EH (cell line): ENCODE results near the gene EDN2.
A peak's percentile ranks its signal among the peaks of the same experiment; 100 is the strongest.

ENCODE experiments used
- DNase-seq: peaks from one replicate; pipeline ENCODE4 v3.0.0-alpha.2; 2015; ENCODE audit warnings: low read depth

EDN2 gene

DNA sequence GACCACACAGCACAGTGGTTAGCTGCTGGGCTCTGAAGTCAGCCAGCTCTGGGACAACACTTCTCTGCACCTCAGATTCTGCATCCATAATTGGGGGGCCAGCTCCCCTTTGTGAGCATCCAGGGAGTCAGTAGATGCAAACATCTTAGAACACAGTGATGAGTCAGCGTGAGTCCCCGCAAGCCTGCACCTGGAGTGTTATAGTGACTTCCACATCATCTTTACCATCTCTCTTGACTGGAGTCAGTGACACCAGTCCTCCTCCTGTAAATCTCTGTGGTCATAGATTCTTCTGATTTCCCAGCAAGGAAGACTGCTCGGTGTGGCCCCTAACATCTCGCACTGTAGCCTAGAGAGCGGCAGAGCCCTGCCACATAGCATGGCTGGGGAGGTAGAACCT, 13.9 kb upstream of the EDN2 start:
- DNase-seq = no peak

DNA sequence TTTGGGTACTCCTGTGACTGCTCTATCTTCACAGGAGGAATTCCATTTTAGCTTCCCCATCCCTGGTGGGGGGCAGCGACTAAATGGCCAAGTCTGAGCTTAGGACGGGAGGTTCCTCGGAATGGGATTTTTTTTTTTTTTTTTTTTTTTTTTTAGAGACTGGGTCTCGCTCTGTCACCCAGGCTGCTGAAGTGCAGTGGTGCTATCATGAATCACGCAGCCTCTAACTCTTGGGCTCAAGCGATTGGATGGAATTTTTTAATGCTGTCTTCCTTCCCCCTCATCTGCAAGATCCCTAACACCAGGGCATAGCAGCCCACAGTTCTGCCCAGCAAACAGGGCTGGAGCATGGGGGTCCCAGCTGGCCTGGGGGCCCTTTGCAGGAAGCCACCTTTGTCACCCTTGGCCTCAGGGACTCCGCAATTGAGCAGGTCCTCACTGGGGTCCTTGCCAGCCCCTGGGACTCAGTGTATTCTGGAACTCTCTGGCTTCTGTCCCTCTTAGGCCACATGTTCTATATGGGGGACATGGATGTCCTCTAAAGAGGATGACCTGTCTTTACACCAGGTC, 13.1 kb upstream of the EDN2 start:
- no peak for DNase-seq

DNA sequence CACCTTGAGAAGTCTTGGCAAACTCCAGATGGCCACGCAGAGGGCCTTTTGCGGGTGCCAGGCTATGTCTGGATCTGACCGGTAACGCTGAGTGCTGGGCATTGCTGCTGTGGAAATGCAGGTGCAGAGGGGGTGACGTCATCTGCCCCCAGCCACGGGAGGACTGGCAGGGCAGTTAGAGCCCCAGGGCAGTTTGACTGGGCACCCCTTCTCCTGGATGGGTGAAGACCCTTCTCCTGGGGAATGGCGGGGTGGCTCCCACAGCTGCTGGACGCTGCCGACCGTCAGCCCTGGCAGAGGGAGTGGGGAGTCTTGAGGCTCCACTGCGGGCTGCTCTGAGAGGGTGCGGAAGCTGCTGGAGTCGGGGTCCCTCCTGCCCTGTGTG, 12.6 kb upstream of the EDN2 start:
- DNase-seq = no peak

DNA sequence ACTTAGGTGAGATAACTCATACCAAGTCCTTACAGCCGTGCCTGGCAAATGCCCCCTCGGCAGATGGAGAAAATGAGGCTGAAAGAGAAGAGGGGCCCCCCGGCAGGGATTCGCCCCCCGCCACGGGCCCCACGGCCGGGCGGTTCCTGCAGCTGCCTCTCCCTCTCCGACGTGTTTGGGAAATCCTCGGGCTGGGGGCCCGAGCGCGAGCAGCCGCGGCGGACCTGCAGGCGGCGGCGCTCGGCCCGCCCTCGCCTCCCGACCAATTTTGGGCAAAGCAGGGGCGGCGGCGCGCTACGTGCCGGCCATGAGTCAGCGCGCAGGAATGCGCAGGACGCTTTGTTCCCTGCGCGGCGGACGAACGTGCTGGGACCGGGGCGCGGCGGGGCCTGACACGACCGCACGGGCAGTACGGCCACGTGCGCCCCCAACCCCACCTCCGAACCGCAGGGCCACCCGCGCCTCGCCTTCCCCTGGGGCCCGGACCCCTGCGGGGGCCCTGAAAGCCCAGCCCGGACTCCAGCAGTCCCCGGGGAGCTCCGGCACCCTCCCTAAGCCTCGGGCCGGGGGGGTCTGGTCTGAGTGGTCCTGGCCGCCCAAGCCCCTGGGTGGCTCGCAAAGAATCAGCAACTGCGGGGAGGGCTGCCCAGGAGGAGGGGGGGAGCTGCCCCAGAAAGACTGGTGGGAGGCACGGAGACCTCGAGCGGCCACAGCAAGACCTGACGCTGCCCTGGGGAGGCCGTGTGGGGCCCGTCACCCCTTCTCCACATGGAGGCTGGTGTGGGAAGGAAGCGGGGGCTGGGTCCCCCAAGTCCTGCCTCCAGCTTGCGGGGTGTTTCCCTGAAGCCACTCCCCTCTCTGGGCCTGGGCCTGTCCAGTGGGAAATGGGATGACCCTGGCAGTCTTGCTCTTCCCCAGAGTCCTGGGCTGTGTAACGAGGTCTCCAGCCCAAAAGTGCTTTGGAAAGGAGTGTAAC, 11.9 kb upstream of the EDN2 start:
- DNase-seq = peak; percentile 90

DNA sequence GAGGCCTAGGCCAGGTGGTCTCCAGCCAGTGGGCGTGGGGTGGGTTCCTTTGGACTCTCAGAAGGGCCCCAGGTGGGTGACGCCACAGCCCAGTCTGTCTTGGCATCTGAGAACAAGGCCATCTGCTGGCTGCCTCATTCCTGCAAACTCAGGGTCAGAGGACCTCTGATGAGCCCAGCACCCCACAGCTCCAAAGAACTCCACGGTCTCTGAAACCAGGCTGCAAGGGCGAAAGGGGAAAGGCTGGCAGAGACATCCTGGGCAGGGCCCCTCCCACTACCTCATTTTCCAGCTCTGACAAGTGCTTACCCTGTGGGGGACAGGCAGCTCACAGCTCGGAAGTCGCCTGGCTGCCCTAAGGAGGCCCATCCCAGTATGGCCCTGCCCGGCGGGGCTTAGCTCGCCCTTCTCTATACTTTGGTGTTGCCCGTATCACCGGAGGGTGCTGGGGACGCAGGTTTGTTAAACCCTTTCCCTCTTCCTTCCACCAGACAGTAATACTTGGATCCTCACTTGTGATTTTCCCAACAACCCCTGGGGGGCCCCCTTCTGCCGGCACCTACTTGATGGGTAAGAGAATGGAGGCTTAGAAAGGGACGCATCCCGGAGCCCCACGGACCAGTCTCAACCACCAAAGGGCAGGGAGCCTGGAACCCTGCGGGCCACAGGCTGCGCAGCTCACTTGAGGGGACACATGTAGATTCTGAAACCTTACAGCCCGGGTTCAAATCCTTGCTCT, 10.9 kb upstream of the EDN2 start:
- DNase-seq = peak; percentile 34

DNA sequence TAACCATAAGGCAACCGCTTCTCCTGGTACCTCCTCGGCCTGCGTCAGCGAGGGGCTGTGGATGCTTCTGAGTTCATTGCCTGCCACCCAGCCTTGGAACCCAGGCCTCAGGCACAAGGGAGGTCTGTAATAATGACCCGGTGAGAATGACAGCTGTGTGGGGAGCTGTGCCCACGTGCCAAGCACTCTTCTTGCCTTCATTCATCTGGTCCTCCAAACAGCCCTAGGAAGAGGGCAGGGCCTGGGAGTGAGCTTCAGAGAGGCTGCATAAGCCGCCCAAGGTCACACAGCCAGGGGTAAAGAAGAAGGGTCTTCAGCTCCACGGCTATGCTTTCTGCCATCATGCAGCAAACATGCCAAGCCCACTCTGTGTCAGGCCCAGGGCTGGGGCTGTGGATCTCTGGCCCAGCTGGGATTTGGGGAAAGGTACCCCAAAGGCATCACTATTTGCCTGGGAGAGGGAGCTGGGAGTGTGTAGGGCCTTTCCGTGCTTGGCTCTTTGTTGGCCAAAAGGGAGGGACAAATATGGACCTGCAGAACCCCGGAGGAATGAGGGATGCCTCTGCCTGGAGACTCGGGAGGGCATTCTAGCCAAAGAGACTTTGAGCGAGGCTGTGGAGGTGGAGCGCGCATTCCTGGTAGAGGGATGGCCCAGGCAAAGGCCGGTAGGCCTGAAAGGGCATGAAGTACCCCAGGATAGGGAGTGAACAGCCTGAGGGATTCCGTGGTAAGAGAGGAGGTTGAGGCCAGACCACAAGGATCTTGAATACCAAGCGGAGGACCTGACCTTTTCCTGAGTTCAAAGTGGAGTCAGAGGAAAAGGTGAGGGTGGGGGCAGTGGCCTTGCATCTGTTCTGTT, 10.1 kb upstream of the EDN2 start:
- DNase-seq = no peak

DNA sequence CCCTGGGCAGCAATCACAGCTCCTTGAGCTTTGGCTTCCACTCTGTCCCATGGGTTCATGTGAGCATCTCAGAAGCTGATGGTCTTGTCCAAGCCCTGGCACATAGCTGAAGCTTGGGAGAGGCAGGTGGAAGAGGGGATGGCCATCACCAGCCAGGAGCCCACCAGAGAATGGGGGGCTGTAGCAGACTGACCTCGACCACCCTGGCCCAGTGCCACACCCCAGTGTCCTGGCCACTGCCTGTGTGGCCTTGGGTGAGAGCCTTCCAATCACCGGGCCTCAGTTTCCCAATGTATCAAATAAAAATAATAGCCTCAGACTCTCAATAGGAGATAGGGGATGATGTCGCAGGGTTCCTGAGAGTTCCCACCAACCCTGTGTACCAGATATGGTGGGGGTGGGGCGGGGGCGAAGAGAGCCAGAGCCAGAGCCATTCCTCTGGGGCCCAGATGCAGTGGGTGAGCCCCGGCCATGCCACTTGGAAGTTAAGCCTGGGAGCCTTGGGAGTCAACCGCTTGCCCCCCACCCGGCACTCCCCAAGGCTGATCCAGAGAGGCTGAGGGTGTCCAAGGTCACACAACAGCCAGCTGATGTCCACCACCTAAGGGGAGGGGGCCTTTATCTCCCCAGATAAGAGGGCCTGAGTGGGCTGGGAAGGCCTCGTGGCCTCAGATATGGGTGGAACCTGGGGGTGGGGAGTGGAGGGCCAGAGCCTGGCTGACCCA, 9.3 kb upstream of the EDN2 start:
- no peak for DNase-seq

DNA sequence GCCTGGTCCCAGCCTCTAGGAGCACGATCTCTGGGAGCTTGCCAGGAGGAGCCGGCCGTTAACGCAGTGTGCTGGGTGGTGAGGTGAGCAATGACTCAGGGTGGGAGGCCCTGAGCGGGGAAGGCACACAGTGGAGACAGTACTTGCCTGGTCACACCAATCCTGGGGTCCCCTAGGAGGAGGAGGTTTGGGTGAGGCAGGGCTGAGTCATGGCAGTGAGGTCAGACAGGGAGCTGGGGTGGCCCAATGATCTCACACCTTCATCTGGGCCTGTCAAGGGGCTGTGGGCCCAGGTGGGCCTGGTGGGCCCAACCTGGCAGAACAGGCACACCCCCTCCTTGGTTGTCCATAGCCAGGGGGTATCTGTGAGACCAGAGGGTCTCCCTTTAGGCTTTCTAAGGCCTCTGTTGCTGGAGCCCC, 8.6 kb upstream of the EDN2 start:
- DNase-seq = peak; percentile 90

DNA sequence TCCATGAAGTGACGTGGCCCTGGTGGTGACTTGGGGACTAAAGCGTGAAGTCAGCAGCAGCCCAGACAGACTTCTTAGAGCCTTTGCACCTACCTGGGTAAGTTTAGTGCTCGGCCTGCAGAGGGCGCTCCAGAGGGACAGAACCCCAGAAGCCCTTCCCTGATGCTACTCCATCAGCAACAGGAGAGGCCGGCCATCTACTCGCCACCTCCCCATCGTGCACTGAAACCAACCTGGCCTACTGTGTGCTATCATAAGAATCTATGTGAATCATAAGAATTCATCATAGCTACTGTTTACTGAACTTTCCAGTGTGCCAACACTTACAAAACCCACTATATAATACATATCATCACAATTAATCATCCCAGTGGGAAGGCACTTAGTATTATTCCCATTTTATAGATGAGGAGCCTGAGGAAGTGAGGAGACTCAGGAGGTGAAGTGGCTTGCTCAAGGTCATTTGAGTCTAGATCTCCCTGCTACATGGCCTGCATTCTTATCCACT, 7.9 kb upstream of the EDN2 start:
- no peak for DNase-seq

DNA sequence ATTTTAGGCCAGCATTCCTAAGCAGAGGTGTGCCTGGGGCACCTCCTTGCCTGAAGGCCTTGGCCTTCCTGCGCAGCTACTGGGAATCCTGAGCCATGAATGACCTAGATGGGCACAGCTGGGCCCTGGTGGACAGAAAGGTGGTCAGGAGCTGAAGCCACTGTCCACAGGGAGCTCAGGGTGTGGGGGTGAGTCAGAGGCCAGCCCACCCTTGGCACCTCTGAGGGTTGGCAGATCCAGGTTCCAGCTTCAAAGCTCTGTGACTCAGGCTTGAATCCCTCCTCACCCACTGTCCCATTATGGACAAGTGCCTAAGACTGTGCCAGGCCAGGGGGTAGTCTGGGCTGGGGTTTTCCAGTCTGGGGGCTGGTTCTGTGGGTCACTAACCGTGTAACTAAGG, 6.4 kb upstream of the EDN2 start:
- no peak for DNase-seq

DNA sequence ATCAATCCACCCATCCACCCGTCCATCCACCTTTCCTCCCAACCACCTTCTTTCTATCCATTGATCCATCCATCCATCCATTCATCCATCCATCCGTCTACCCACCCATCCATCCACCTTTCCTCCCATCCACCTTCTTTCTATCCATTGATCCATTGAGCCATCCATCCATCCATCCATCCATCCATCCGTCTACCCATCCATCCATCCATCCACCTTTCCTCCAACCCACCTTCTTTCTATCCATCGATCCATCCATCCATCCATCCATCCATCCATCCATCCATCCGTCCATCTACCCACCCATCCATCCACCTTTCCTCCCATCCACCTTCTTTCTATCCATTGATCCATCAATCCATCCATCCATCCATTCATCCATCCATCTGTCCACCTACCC, 5.1 kb upstream of the EDN2 start:
- no peak for DNase-seq

DNA sequence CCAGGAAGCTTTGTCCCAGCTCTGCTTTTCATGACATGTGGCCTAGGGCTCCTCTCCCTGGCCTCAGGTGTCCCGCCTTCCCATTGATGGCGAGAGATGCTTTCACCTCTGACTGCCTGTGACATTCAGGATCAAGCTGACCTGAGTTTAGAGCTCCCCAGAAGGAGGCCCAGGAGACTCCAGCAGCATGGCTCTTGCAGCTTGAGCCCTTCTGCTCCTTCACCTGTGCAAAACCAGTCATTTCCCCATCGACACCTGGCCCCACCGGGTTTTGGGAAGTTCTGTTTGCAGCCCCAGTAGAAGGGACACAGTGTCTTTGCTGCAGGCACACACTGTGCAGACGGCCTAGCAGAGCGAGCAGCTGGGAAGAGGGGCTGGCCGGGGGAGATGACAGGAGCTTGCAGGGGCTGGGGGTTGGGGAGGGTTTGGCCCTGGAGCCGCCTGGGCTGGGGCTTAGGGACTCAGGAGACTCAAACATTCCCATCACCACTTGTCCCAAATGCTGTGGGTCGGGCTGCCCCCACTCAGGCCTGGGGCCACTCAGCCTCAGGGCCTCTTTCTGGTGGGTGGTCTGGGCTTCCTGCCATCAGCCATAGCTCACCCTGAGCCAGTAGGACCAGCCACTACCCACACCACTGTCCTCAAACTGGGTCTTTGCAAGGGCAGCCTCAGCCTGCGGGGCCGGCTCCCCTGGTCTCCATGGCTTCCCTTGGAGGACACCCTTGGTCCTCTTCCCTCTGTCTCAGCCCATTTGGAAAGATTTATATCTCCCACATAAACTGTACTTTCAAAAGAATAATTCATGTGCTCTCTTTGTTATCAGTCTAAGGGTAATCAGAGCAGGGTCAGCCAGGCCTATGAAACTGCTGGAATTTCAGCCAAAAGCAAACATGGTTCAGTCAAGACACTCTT, 3.8 kb upstream of the EDN2 start:
- DNase-seq = no peak

DNA sequence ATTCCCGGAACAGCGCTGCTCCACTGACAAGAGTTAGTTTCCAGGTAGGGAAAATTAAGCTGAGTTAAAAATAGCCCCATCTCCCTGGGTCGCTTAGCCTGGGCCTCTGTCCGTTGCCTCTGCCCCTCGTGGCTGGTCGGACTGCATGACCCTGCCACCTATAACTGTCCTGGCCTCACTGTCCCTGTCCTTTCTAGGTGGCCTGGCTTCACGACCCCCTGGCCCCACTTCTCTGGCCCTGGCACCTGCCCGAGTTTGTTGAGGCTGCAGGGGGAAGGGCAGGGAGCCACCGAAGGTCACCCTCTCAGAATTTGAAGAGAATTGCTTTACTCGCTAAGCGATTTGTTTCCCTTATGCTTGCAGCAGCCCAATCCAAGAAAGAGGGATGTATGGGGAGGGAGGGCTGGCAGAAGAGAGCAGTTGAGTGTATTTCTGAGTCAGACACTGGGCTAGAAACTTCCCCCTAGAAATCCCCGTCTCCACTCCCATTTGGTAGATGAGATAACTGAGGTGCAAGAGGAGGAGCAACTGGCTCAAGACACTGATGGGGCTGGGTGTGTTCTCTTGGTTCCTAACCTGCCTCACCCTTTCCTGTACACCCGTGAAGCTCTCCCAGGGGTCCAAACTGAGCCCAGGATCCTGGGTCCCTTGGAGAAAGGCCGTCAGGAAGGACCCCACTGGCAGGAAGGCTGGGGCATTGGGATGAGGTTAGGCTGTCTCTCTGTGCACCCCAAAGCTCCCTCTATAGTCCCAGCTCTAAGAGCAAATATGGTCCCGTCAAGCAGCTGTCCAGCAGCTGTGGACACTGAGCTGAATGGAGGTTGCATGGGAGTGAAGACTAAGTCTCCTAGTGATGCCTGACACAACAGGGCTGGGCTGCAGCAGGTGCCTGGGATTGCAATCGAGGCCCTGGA, 2.9 kb upstream of the EDN2 start:
- DNase-seq = no peak

DNA sequence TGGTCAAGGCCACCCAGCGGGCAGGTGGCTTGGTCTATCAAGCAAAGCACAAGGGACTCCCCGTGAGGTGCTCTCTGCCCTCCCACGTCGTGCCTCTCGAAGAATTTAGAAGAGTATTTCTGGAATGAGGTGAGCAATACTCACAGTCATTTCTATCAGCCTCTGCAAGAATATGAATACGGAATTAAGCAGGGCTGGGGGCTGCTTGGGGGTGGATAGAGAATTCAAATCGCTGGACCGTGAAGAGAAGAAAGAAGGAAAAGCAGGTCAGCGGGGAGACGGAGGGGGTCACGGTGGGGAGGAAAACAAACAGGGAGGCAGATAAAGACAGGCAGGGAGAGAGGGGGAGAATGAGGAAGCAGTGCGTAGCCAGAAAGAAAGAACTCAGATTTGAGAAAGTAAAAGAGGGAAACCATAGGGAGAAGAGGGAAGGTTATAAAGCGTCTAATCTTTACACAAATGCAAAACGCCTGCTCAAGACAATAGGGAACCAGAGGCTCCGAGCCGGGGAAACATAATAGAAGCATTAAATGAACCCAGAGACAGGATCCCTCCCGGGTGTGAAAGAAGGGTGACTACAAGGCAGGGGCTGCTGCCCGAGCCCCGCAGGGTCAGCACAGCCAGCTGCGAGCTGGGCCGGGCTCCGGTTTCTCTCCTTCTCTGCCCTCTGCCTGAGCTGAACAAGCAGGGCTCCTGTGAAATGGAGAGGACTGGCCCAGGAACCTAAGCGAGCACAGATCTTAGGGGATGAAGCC, 2.1 kb upstream of the EDN2 start:
- peak; percentile 70 for DNase-seq

DNA sequence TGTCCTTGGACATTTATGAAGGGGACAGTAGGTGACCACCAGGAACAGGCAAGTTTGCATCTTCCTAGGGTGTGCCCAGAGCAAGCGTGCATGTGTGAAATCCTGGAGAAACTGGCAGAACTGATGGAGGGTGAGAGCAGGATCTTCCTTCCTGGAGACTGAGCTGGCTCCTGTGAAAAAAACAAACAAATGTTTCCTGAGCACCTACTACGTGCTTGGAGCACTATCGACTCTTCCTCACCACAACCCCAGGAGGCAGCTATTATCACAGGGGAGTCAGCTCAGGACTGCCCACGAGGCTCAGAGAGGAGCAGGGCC, 1.5 kb upstream of the EDN2 start:
- no peak for DNase-seq

DNA sequence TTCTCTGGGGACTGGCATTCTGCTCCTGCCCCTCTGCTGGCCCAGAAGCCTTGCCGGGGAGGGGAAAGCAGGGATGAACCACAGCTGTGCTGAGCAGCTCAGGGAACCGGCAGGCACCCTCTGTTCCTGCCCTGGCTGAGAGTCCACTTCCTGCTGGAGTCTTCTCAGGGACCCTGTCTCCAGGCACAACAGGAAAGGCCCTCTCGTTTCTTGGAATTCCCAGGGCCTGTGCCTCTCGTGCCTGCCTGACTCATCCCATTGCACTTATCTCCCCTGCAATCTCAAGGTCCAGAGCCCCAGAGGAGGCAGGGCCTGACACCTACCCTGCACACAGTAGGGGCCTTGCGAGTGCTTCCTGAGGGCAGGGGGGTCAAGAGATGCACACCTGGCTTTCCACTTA, 1.1 kb upstream of the EDN2 start:
- DNase-seq = peak; percentile 94

DNA sequence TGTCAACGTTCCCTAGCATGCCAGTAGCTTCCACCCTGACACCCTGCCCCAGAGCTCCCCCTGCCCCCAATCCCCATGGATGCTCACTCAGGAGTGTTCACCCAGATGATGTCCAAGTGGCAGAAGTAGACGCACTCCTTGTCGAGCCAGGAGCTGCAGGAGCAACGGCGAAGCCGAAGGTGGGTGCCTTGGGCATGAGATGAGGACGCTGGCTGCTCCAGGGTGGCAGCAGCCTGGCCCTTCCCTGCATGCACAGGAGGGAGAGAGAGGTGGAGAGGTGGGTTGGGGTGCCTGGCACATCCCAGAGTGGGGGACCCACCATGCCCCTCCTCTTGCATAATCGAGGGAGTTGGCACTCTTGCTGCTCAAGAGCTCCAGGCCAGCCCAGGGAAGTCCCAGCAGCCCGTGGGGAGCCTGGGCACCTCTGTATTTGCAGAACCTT, 502 bp downstream of the EDN2 start:
- no peak for DNase-seq
